ENCODE results near the gene CALML4. TPM values are rescaled to one million over a fixed set of nuclear protein-coding genes. Genes with fewer than 3 reads are reported as not detected.

Gene CALML4
- total and polyA plus RNA-seq, 4 donors, result 3.6 to 8.0 (median 6.5) TPM

- TF ChIP-seq, protein P1, sequence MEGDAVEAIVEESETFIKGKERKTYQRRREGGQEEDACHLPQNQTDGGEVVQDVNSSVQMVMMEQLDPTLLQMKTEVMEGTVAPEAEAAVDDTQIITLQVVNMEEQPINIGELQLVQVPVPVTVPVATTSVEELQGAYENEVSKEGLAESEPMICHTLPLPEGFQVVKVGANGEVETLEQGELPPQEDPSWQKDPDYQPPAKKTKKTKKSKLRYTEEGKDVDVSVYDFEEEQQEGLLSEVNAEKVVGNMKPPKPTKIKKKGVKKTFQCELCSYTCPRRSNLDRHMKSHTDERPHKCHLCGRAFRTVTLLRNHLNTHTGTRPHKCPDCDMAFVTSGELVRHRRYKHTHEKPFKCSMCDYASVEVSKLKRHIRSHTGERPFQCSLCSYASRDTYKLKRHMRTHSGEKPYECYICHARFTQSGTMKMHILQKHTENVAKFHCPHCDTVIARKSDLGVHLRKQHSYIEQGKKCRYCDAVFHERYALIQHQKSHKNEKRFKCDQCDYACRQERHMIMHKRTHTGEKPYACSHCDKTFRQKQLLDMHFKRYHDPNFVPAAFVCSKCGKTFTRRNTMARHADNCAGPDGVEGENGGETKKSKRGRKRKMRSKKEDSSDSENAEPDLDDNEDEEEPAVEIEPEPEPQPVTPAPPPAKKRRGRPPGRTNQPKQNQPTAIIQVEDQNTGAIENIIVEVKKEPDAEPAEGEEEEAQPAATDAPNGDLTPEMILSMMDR (IDR thresholded peaks at IDR 0.05; ENCODE audit: low read depth, low read length, missing input control), result no peak
- TF ChIP-seq TAF1 (conservative IDR thresholded peaks at IDR 0.05) (no peak), YY1 (IDR thresholded peaks at IDR 0.05) (no peak), MAX (IDR thresholded peaks at IDR 0.05) (no peak), SP1 (IDR thresholded peaks at IDR 0.05) (no peak), RAD21 (IDR thresholded peaks at IDR 0.05) (no peak), EGR1 (IDR thresholded peaks at IDR 0.05; ENCODE audit: low read depth in 2 of 2) (no peak), FOXA1 (IDR thresholded peaks at IDR 0.05) (no peak)
These were observed 3.8 kb downstream of the CALML4 start (continued) for GRCh38 chr15:68201153-68201878.

- no peak overlapping the region for H3K27ac ChIP-seq (ENCODE audit: low read depth in 1 of 2, low read length in 2 of 2)
- no peaks in the 10 kb centered on the region for H3K9me3 ChIP-seq (ENCODE audit: control insufficient read depth in 4 of 4, low read length in 3 of 4)
- WGBS, result 82% methylated on average over 16 of the region's 16 CpGs
- no peak overlapping the region for H3K9ac ChIP-seq (ENCODE audit: low read depth in 1 of 2, low read length in 2 of 2)
- DNase-seq (ENCODE audit: low spot score), result no peak
- peaks cover 4 to 31% (median 15%) of the 10 kb centered on the region in 4 donors for H3K4me1 ChIP-seq (ENCODE audit: control insufficient read depth in 4 of 4, insufficient read depth in 4 of 4, low read length in 3 of 4)
- H3K27me3 ChIP-seq (ENCODE audit: control insufficient read depth in 4 of 4, insufficient read depth in 4 of 4, low read length in 3 of 4), result no peaks in the 10 kb centered on the region
- no peak for TF ChIP-seq SP1 (IDR thresholded peaks at IDR 0.05)
- TF ChIP-seq, protein P2, sequence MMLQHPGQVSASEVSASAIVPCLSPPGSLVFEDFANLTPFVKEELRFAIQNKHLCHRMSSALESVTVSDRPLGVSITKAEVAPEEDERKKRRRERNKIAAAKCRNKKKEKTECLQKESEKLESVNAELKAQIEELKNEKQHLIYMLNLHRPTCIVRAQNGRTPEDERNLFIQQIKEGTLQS (IDR thresholded peaks at IDR 0.05), result no peak
- no peak for TF ChIP-seq YY1 (IDR thresholded peaks at IDR 0.05)
- TF ChIP-seq, protein P1 (IDR thresholded peaks at IDR 0.05; ENCODE audit: low read depth, low read length, missing input control), result no peak
- TF ChIP-seq EGR1 (IDR thresholded peaks at IDR 0.05; ENCODE audit: low read depth in 2 of 2), result no peak
- TF ChIP-seq RXRA (IDR thresholded peaks at IDR 0.05), result no peak
- no peak overlapping the region for H3K4me3 ChIP-seq (ENCODE audit: low read depth in 1 of 3, low read length in 3 of 3)
- no peaks in the 10 kb centered on the region for H3K36me3 ChIP-seq (ENCODE audit: control insufficient read depth in 4 of 4, insufficient read depth in 3 of 4, low read depth in 1 of 4, low read length in 3 of 4)
These were observed 4.9 kb downstream of the CALML4 start for GRCh38 chr15:68200016-68200861.

DNA sequence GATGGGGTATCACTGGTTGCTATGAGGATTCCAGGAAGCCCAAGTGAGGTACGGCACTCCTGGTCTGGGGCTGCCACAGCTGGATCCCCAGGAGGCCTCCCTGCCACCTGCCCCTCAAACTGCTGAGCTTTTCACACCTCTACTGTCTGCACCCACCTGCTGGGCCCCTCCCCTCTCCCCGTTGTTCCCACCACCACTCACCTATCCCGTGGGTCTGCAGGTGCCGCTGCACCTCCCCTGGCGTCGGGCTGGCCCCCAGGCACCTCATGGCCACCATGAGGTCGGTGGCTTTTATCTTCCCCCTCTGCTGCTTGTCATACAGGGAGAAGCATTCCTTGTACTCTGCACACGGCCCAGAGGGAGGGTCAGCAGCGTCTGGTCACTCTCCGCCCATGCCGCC, 5.8 kb downstream of the CALML4 start:
- WGBS, result 70% methylated on average over 11 of the region's 11 CpGs
- no peak for DNase-seq (ENCODE audit: low spot score)
- no peak overlapping the region for H3K27ac ChIP-seq (ENCODE audit: low read depth in 1 of 2, low read length in 2 of 2)

More for the DNA sequence above, 5.8 kb downstream of the CALML4 start:
- Histone ChIP-seq H3K4me1 (ENCODE audit: control insufficient read depth in 4 of 4, insufficient read depth in 4 of 4, low read length in 3 of 4) (peaks cover 0 to 25% (median 11%) of the 10 kb centered on the region in 4 donors), H3K36me3 (ENCODE audit: control insufficient read depth in 4 of 4, insufficient read depth in 3 of 4, low read depth in 1 of 4, low read length in 3 of 4) (no peaks in the 10 kb centered on the region), H3K9ac (ENCODE audit: low read depth in 1 of 2, low read length in 2 of 2) (no peak overlapping the region), H3K27me3 (ENCODE audit: control insufficient read depth in 4 of 4, insufficient read depth in 4 of 4, low read length in 3 of 4) (no peaks in the 10 kb centered on the region), H3K4me3 (ENCODE audit: low read depth in 1 of 3, low read length in 3 of 3) (no peak overlapping the region), H3K9me3 (ENCODE audit: control insufficient read depth in 4 of 4, low read length in 3 of 4) (no peaks in the 10 kb centered on the region)
- TF ChIP-seq FOXA2 (IDR thresholded peaks at IDR 0.05) (no peak), RAD21 (IDR thresholded peaks at IDR 0.05) (no peak), NR2F2 (IDR thresholded peaks at IDR 0.05) (no peak), HNF4G (IDR thresholded peaks at IDR 0.05) (no peak)

Data from liver (tissue), 9 donors.